K562 treated with DMSO at 1 percent for 48 hours (cell line): Measurements from ENCODE around the gene BTBD3. TPM values are rescaled to one million over a fixed set of nuclear protein-coding genes. Genes with fewer than 3 reads are reported as not detected.

Experiments
- total RNA-seq: library from RNA; unstranded; fragments of 300-600 nt; gene quantifications from 2 replicates; pipeline ENCODE4 v1.2.3, GENCODE V29; 2022; ENCODE audit warnings: low replicate concordance; ENCODE audit errors: extremely low read depth

The BTBD3 gene
- total RNA-seq, result not detected in 2 replicates

GRCh38 chr20:11917663-11918062, at the start of gene BTBD3:
BTBD3 (plus strand) TSS chr20:11917893; CDS start chr20:11918276, 383 bp downstream.

